DMS79 (cell line): ENCODE data around the gene FNDC3B.

Experiments
- DNase-seq: peaks from one replicate; lab custom pipeline; 2025; lab: John Stamatoyannopoulos, UW

Gene FNDC3B

DNA sequence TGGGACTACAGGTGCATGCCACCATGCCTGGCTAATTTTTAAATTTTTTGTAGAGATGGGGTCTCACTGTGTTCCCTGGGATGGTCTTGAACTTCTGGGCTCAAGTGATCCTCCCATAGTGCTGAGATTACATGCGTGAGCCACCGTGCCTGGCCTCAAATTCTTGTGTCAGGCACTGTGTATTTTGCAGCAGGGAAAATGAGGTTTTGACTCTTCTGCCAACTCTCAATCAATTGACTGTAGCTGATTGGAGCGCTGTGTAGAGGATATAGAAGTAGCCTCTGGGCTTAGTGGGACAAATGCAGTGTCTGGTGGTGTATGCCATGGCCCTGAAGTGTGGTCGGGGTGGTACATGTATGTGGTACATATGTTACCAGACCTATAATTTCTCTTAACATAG, 152.3 kb downstream of the FNDC3B start:
- DNase-seq = no peak

DNA sequence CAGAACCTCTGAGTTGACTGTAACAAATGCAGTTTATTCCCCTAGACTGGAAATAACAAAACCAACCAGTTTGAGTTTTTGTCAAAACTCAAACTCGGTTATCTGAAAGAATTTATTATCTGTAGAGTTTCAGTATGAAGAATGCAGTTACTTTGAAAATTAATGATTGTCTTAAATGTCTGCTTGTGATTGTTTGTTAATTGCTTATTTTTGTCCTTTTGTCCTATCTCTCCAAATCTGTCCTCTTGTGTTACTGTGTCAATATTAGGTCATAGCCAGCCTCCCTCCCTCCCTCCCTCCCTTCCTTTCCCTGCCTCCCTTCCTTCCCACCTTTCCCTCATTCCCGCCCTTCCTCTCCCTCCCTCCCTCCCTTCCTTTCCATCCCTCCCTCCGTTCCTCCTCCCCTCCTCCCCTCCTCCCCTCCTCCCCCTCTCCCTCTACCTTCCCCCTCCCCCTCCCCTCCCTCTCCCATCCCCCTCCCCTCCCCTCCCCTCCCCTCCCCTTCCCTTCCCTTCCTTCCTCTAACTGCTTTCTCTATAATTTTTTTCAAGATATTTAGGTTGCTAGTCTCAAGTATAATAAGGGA, 153.5 kb downstream of the FNDC3B start:
- no peak for DNase-seq

DNA sequence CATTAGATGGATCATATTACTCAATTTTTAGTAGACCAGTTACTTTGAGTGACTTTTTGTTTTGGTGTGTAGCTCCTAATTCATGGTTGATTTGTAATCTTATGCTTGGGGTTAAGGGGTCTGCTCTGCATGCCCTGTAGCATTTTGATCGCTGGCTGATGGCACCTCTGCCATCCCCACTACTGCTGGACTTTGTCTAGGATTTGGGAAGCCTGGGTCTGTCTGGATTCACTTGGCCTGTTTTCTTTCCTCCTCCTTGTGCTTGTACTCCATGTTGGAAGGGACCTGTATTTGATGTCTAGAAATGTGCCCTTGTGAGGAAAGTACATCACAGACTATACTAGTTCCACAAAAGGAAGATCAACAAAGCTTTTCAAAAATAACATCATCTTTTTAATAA, 154.1 kb downstream of the FNDC3B start:
- no peak for DNase-seq

DNA sequence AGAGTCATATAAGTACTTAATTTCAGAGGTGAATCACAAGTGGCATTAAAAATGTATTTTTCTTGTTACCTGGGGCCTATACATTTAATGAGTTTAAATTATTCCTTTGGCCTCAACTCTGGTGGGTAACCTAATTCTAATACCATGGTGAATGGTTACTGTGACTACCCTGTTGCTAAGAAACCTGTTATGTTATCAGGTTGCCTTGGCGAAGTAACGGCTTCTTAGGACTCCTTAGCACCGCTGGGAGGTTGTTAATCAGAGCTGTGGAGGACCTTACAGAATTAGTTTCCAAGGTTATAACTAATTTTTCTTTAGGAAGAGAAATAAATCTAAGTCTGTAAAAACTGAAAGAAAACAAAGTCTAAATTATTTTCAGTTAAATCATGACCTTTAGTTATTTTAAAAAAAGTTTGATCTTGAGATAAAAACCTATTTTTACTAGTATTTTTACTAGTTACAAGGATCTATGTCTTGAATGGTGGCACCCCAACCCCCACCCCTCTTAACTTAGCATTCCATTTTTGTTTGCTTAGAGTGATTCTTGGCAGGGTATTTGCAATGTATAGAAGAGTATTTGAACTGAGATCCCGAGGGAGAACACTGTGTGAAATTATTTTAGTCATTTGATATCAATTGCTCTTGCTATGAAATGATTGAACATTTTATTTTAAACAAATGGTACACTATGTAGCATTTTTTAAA, 155.5 kb downstream of the FNDC3B start:
- DNase-seq = peak; percentile 35

DNA sequence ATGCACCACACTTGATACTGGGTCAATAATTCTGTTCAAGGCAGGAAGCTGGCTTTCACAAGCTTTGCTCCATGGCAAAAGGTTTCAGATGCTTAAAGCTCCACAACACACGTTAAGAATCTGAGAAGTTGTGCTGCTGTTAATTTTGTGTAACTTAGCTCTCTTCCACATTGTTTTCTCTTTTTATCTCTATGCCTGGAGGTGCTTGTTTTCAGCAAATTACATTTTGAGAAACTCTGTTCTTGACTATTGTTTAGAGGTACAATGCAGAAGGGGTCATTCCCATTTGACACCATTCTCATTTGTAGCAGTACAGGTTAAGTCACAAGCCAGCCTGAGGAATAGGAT, 156.0 kb downstream of the FNDC3B start:
- DNase-seq = no peak

DNA sequence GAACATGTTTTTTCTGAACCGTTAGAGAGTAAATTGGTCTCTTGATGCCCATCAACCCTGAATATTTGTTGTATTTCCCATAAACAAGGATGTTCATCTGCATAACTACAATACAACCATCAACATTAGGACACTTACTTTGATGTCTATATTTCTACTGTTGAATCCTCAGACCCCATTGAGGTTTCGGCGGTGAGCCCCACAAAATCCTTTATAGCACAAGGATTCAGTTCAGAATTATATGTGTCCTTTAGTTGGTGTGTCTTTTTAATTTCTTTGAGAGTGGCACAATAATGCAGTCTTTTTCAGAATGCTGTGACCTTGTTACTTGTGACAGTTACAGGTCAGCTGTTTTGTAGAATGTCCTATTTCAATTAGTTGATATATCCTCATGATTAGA, 158.0 kb downstream of the FNDC3B start:
- DNase-seq = no peak

DNA sequence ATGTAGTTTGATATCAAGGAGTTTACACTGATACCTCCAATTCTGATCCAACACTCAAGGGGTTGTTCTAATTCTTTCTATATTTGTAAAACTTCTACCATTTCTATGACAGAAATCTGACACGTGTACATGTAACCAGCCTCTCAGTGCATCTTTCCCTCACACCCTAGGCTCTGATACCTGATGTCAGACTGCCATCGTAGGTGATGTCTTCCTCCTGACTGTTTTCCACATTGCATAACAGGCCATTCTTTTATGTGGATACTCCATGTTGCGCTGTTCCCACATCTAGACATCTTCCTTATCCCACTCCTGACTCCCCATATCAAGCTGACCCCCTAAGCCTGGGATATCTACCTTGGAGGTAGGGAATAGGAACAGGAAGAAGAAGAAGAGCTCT, 159.1 kb downstream of the FNDC3B start:
- DNase-seq = no peak

DNA sequence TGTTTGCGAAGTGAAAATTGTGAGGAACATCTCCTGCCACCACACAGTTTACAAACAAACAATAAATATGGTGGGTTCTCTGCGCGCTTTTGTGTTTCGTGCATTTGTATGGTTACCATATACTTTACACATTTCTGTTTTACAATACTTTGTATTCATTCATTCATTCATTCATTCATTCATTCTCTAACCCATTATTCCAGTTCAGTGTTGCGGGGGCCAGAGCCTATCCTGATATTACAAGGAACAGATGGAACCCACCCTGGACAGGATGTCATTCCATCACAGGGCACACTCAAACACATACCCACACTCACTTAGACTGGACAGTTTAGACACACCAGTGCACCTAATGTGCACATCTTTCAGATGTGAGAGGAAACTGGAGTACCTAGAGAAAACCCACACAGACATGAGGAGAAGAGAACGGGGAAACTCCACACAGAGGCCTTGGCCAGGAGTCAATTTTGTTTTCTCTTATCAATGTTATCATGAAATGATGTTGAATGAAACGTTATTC, 160.5 kb downstream of the FNDC3B start:
- DNase-seq = no peak

DNA sequence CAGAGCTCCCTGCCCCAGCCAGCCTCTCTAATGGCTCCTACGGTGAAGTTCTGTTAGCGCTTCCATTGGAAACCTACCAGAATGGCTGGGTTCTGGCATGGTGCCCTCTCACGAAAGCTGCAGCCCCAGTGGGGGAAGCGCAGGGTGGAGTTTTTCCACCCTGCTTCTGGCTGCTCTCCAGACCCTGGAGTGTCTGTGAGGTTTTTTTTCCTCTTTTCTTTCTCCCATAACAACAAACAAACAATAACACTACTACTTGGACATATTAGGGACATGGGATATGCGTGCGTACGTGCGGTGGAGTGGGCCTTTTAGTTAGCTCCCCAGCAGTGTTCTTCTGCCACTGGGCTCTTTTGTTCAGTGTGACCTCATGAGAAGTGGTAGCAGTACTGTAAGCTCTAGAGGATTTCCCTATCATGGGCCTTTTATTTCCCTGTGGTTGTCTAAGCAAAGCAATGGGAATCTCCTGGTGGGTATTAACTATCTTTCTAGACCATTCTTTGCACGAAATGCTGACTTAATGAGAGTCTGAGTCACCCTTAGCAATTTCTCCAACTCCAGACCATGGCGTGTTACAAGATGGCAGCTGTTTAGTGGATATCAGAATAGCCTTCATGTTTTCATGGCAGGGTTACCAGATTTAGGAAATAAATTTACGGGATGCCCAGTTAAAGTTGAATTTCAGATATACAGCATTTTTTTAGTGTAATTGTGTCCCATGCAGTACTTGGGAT, 161.9 kb downstream of the FNDC3B start:
- DNase-seq = peak; percentile 86

DNA sequence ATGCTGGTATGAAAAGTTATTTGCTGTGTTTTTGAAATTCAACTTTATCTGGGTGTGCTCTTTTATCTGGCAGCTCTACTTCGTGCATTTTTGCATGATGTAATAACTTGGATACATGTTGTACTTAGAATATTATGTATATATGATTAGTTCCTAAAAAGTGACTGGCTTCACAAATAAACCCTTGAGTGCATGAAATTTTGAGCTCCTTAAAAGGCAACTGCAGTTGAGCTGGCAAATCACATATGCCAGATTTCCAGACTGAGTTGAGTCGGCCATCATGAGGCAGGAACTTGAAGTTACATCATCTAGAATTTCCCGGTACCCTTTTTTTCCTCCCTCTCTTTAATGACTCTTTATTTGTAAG, 162.5 kb downstream of the FNDC3B start:
- no peak for DNase-seq

DNA sequence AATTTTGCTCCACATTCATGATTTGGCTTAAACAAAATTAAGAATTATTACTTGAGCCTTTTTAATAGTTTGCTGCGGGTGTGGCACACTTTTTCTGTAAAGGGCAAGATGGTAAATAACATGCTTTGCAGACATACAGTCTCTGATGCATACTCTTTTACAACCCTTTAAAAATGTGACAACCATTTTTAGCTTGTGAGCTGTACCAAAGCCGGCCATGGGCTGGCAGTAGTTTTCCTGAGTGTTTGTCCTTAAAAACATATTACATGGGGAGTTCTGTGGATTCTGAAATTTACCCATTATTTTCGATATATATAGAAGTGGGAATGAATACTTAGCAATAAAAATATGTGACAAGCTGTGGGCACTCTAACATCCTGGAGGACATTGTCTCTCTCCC, 163.4 kb downstream of the FNDC3B start:
- no peak for DNase-seq

DNA sequence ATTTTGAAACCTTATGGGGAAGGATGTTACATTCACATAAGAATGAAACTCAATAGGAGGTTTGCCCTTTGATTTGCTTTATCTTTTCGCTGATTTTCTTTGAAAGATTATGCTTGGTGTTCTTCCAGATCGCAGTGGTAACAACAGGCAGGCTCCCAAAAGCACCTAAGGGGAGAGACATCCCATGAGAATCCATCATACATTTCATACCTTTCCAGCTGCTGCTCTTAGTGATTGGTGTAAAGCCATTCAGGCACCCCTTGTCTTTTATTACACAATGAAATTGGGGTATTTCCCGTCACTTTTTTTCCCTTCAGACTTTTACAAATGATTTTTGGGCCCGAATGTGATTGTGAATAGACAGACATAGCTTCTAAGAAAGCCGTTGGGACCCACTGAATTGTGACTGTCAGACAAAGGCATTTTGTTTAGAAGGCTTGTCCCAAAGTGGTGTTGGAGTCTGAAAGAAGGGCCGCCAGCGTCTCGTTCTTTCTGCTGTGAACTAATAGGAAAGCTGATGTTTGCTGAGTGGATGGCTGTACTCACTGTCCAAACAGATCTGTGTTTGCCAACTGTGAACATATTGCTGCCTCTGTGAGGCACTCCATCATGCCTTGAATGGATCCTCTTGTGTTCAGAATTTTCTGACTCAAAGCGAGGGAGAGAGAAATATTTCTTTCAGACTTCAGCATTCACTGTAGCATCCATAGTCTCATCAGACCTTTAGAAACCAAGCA, 164.3 kb downstream of the FNDC3B start:
- no peak for DNase-seq

DNA sequence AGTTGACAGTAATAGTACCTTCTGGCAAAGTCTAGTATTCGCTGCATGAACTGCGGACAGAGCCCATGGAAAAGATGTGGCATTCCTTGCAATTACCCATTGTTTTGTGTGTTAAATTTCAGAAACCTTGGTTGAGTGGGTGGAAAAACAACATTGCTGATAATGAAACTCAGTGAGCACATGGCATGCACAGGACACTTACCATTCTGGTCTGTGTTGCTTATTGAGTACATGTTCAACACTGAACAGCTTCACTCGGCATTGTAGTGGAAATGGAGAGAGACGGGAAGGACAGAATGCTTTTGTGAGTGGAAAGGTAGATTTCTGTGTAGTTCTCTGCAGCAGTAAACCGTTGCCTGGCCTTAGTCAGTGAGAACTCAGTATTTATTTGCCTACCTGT, 165.3 kb downstream of the FNDC3B start:
- DNase-seq = no peak

DNA sequence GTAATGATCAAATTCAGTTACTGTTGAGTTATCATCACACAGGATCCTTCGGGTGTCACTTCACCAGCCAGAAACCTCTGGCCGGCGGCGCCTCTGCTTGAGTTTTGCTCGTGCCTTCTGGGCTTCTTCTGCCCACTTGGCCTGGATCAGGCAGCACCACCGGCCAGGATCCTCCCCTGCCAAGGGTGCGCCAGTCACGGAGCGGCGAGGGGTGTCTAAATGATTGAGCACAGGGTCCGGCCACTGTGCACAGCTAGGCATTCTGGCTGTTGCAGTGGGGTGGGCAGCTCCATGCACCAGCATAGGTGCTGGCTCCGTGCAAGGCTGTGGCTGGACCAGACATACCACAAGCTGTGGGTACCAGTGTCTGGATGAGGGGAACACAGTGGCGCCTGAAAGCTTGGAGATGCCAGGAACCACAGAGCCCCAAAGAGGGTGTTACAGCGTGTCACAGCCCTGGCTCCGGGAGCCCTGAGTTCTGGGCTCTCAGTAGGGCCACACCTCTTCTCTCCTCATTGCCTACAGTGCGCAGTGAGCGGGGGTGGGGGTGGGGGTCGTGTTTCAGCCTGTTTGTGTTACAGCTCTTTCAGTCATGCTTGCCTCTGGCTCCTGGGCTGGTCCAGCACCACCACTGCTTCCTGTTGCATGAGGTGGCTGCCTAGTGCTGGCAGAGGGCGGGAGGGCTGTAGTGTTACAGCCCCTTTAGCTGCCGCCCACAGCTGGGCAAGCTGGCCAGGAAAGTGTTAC, 169.4 kb downstream of the FNDC3B start:
- no peak for DNase-seq

DNA sequence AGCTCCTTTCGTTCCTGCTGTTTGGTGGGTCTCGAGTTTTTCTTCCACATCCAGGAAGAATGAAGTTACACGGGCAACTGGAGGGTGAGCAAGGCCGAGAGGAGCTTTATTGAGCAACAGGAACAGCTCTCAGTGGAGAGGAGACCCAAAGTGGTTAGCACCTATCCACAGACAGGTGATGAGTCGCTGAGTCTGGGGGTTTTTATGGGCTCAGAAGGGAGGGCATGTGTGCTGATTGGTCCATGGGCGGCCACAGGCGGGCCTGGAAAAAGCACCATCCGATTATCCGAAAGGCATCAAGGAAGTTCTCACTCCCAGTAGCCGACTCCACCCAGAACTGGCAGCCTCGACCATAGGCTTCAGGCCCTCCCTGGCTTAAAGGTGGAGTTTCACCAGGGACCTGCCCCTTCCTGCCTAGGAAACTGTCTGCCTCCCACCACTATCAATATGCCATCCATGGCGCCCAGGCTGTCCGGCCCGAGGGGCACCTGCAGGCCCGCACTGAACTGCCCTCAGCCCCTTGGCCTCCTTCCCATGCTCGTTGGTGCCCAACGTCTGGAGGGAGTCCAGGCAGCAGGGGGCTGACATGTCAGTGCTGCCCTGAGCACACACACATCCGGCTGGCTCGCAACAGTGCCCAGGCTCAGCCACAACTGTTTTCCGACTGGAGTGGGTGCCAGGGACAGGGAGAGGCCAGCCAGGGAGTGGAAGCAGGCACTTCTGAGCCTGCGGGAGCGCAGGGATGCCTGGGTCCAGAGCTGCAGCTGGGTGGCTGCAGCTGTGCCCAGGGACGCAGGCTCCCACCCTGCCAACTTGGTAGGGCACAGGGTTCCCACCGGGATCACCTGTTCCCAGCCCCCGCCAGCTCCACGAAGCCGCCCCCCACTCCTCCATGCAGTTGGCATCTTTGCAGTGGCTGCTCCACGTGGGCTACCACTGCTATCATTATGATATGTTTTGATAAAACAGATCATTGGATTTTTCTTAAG, 170.2 kb downstream of the FNDC3B start:
- DNase-seq = no peak

DNA sequence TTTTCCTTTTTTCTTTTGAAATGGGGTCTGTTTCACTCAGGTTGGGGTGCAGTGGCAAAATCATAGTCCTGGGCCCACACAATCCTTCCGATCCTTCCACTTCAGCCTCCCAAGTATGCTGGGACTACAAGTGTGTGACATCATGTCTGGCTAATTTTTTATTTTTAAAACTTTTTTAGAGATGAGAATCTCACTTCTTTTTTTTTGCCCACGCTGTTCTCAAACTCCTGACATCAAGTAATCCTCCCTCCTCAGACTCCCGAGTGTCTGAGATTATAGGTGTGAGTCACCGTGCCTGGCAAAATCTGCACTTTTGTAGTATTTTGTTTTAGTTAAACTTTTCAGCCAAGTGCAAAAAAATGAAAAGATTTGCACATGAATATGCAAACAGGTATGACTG, 171.0 kb downstream of the FNDC3B start:
- no peak for DNase-seq

DNA sequence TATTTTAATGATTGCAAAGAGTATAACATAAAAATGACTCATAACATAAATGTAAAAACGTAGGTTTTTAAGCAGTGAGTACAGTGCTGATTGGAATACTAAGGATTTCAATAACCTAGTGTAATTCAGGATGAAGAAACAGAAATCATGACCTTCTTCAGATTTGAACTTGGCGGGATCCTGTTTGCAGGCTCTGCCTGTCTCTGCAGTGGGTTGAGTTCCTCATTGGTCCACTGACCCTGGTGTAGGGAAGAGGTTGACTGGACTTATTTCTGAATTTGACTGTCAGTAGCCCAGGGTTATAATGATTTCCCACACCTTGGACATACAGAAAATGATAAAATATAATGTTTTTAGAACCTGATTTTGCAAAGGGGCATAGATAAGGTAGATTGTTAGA, 171.7 kb downstream of the FNDC3B start:
- no peak for DNase-seq

DNA sequence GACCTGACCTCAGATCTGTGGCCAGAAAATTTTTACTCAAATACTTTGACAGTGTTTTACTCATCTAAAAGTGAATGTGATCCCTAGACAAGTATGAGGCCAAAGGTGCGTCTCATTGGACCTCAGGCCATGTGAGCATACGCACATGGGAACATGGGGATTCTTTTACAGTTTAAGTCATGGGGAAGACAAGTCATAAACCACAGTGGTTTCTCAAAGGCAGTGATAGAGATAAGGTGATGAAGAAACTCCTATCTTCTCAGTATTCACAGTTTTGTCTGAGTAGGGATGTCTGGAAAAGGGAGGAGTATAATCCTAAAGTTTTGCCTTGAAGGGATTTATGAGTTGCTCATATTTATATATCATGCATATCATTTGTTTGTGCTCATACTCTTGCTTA, 173.8 kb downstream of the FNDC3B start:
- DNase-seq = no peak

DNA sequence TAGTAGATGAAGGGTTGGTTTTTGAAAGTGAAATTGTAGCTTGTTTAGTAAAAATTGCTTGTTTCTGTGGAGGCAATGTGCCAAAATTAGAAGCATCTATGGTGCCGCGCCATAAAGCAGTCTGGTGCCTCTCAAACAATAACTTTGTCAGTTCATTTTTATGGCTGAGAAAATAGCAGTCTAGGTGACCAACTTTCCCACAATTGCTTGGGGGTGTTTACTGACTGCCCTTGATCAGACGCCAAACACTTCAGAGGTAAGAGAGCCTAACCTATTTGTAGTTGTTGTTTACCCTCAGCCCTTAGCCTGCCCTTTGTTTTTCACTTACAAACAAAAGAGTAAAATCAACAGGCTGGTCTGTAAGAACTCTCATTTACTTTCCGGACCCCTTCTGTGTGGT, 174.5 kb downstream of the FNDC3B start:
- peak; percentile 89 for DNase-seq

DNA sequence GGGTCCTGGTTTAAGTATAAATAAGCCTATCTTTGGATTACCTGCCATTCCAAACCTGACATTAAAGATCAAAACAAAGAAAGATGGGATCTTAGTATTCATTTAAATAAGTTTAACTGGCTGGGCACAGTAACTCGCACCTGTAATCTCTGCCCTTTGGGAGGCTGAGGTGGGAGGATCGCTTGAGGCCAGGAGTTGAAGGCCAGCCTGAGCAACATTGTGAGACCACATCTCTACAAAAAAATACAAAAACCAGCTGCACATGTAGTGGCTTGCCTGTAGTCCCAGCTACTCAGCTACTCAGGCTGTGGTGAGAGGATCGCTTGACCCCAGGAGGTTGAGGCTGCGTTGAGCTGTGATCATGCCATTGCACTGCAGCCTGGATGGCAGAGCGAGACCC, 176.9 kb downstream of the FNDC3B start:
- DNase-seq = no peak

DNA sequence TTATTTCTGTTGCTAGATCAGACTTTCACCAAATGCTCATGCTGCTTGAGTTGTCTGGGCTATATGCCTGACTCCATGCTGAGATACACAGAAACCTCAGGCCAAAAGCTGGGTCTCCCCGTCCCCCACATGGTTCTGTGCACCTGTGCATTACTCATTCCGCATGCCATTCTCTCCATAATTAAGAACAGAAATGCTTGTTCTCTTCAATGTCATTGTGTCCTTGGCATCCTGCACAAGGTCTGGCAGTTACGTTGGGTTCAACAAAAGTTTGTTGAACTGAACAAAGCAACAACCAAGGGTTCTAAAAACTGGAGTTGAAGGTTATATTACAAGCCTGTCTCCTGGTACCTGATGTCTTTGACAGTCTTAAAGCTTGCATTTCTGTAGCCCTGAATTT, 177.5 kb downstream of the FNDC3B start:
- DNase-seq = no peak
